Nucleus accumbens (tissue), 56 donors: Measurements from ENCODE around the gene TMEM179.
A peak's percentile ranks its signal among the peaks of the same experiment; 100 is the strongest.

Experiments
- DNase-seq, 56 donors: peaks; one replicate each; lab custom pipeline; 2025; lab: John Stamatoyannopoulos, UW

Gene TMEM179

DNA sequence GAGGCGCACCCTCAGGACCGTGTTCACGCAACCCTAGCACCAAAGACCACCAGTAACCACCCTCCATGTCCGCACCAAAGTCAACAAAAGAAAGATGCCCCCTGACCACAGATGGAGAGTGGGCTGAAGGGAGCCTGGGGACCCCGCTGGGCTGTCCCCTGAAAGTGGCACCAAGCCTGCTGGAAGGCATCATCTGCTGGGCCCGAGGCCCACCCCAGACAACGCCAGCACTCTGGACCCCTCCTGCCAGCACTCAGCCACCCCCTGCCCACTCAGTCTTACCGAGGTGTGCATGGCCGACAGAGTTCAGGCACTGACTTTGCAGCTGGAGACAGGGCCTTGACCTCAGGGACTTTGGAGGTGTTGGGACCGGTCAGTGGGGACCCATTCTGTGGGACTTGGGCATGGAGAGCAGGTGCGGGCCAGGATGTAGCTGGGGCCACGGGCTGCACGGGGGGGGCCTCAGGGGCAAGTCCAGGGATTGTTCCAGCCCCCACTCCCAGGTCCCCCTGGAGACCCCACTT is 34.4 kb upstream of the TMEM179 start:
- DNase-seq = no peak

- DNase-seq = no peak
Observed at GRCh38 chr14:104638190-104638589, 33.6 kb upstream of the TMEM179 start.

- DNase-seq = no peak
Observed at GRCh38 chr14:104637546-104638003, 33.0 kb upstream of the TMEM179 start.

DNA sequence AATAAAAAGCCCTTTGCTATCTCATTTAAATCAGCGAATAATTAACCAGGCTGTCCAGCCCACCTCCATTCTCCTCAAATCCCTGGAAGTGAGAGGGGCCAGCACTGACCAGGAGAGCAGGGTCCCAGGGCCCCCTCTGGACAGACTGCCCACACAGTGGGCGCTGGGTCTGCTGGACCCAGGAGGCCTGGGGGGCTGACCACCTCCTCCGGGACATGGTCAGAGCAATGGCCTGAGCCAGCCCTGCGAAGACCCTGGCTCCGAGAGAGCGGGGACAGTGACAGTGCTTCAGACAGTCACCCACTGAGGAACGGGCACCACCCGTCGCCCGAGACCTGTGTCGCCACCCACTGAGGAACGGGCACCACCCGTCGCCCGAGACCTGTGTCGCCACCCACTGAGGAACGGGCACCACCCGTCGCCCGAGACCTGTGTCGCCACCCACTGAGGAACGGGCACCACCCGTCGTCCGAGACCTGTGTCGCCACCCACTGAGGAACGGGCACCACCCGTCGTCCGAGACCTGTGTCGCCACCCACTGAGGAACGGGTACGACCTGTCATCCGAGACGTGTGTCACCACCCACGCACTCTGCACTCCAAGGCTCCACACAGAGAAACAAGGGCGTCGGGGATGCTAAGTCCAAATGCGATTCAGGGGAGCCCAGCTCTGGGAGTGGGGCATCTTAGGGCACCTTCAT is 32.4 kb upstream of the TMEM179 start:
- peak in 2 of 56 donors; percentile 18 to 28 for DNase-seq

- DNase-seq = no peak
Observed at GRCh38 chr14:104636131-104636530, 31.6 kb upstream of the TMEM179 start.

- DNase-seq = no peak
Observed at GRCh38 chr14:104635717-104636116, 31.1 kb upstream of the TMEM179 start.

GRCh38 chr14:104634886-104635570 is 30.5 kb upstream of the TMEM179 start:
- no peak for DNase-seq

DNA sequence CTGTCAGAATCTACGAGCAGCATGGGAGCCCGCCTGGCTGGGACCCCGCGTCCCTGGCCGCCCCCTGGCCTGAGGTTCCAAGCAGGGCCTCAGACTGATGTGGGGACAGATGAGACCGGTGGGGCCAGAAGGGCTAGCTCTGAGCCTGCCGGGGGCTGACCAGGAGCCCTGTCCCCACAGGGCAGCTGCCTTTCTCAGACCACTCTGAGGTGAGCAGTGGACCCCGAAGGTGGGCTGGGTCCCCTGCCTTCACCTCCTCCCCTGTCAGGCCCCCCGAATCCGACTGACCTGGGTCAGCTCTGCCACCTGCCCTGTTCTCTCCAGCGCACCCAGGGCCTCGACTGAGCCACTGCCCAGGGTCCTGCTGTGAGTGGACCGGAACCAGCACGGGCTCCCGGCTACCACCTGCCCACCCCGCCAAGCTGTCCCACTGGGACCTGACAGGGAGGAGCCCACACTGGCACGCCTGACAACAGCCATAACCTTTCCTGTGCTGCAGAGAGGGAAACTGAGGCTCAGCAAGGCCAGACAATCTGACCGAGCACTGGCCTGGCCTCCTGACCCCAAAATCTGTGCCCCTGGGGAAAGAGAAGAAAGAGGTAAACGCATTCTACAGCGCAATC is 29.7 kb upstream of the TMEM179 start:
- no peak for DNase-seq

- peak in 41 of 56 donors; percentile 22 to 84 (median 57) for DNase-seq
Observed at GRCh38 chr14:104633276-104634137, 28.9 kb upstream of the TMEM179 start.

DNA sequence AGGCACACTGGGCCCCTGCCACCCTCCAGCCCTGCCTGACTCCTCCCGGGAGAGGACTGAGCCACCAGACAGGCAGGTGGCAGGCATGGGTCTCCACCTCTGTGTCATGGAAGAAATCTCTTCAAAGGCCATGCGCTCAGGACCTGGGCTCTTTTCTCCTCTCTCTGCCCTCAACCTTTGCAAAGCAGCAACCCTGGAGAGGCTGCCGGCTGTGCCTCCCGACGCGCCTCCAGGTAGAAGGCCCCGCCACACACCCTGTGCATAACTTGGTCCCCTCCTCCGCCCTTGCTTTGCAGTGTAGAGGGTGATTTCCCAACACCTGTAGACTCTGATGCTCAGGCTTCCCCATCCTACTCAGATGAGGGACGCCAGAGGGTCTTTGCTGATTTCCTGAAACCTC is 28.2 kb upstream of the TMEM179 start:
- no peak for DNase-seq

DNA sequence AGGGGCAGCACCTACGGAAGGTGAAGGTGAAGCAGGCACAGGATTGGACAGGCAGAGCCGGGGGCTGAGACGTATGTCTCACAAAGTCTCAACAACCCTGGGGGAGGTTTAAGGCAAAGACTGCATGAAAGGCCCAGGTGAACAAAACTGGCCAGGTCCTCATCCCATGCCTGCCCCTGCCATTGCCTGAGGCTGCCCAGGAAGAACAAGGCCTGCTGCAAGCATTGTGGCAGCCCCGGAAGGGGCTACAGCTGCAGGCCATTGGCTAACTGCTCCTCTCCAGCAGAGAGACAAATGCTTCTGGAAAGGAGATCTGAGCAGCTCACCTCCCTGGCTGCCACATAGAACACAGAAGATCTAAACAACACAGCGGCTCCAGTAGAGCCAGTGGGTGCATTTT is 20.4 kb upstream of the TMEM179 start:
- no peak for DNase-seq

DNA sequence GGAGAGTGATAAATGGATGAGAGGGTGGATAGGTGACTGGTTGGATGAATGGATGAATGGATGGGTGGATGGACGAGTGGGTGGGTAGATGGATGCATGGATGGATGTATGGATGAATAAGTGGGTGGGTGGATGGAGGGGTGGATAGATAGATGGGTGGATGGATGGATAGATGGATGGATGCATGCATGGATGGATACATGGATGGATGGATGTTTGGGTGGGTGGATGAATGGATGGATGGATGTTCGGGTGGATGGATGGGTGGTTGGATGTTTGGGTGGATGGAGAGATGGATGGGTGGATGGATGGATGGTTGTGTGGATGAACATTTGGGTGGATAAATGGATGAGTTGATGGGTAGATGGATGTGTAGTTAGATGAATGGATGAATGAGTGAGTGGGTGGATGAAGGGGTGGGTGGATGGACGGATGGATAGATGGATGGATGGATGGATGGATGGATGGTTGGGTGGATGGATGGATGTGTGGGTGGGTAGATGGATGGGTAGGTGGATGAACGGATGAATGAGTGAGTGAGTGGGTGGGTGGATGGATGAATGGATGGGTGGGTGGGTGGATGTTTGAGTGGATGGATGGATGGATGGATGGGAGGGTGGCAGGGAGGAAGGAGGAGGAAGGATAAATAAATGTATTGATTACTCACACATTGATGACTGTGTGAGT is 9.7 kb upstream of the TMEM179 start:
- DNase-seq = no peak

DNA sequence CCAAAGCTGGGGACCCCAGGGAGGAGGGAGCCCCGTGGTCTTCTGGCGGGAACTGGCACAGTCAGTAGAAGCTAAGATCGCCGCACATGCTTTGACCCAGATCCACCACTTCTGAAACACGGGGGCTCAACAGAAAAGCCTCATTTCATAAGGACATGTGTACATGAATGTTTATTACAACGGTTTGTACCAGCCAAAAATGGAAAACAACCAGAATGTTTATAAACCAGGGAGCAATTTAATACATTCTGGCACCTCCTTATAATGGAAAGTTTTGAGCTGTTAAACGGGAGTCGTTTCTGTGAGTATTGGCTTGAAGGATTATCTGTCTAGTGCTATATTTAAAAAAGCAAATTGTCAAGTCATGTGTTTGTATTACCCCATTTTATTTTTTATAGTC is 7.3 kb upstream of the TMEM179 start:
- DNase-seq = no peak

- DNase-seq = no peak
Observed at GRCh38 chr14:104610749-104611310, 6.3 kb upstream of the TMEM179 start.

DNA sequence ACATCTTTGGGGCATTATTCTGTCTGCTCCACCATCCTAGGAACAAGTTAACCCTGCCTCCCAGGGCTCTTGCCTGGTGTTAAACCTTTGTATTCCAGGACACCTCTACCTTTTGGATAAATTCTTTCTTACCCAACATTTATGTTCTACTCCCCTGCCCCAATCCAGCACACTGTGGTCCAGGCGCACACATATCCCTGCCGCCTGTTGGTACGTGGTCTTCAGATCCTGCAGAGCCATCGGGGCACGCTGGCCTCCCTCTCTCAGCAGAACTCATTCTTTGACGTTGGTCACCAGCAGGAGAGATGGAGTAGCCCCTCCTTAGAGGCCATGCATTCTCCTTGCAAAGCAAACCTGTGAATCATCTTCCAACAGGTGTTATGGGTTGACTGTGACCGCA is 5.1 kb upstream of the TMEM179 start:
- no peak for DNase-seq

- DNase-seq = no peak
Observed at GRCh38 chr14:104603711-104604401, 716 bp downstream of the TMEM179 start.

DNA sequence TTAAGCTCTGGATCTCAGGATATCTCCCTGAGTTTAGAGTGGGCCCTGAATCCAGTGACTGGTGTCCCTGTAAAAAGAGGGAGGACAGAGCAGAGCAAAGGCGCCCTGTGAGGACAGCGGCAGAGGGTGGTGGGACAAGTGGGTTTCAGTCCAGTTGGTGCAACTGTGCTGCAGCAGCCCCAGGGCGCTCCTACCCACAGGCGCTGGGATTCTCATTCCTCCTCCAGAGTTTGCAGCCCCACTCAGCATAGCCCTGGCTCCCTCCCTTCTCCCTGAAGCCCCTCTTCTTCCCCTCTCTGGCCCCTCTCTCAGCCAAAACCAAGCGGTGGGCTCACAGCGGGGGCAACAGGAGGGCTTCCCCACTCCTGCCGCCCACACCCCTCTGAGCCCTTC is 1.6 kb downstream of the TMEM179 start:
- DNase-seq = no peak

- DNase-seq = no peak
Observed at GRCh38 chr14:104602315-104602932, 2.1 kb downstream of the TMEM179 start.
